CD4-positive, alpha-beta T cell treated with Interleukin-21 for 1 hour (primary cell): Measurements from ENCODE around the gene FOCAD.

Experiments
- DNase-seq: peaks from one replicate; pipeline ENCODE4 v3.0.0-alpha.2; 2020

FOCAD gene

GRCh38 chr9:20804489-20805250 lies 120.6 kb downstream of the FOCAD start:
- no peak for DNase-seq

GRCh38 chr9:20805766-20806165 lies 121.7 kb downstream of the FOCAD start:
- no peak for DNase-seq

- DNase-seq = no peak
These were observed 123.9 kb downstream of the FOCAD start for GRCh38 chr9:20808002-20808401.

- DNase-seq = no peak
These were observed 127.8 kb downstream of the FOCAD start for GRCh38 chr9:20811872-20812271.

- DNase-seq = no peak
These were observed 132.1 kb downstream of the FOCAD start for GRCh38 chr9:20815923-20816703.

- DNase-seq = no peak
These were observed 139.0 kb downstream of the FOCAD start for GRCh38 chr9:20823051-20823450.

- DNase-seq = no peak
These were observed 147.0 kb downstream of the FOCAD start for GRCh38 chr9:20831028-20831427.

GRCh38 chr9:20832775-20833174 lies 148.7 kb downstream of the FOCAD start:
- no peak for DNase-seq

GRCh38 chr9:20835377-20836286 lies 151.6 kb downstream of the FOCAD start:
- DNase-seq = no peak

GRCh38 chr9:20837166-20837565 lies 153.1 kb downstream of the FOCAD start:
- no peak for DNase-seq

GRCh38 chr9:20838218-20838617 lies 154.2 kb downstream of the FOCAD start:
- no peak for DNase-seq

- no peak for DNase-seq
These were observed 160.9 kb downstream of the FOCAD start for GRCh38 chr9:20844916-20845315.

- no peak for DNase-seq
These were observed 164.4 kb downstream of the FOCAD start for GRCh38 chr9:20848490-20848889.

- no peak for DNase-seq
These were observed 169.8 kb downstream of the FOCAD start for GRCh38 chr9:20853866-20854265.

- DNase-seq = no peak
These were observed 170.4 kb downstream of the FOCAD start for GRCh38 chr9:20854444-20854843.

GRCh38 chr9:20863945-20864344 lies 179.9 kb downstream of the FOCAD start:
- no peak for DNase-seq

- no peak for DNase-seq
These were observed 181.3 kb downstream of the FOCAD start for GRCh38 chr9:20865347-20865746.

GRCh38 chr9:20870115-20870514 lies 186.1 kb downstream of the FOCAD start:
- DNase-seq = no peak

GRCh38 chr9:20872340-20872977 lies 188.4 kb downstream of the FOCAD start:
- no peak for DNase-seq

GRCh38 chr9:20873240-20873865 lies 189.3 kb downstream of the FOCAD start:
- no peak for DNase-seq

- no peak for DNase-seq
These were observed 196.2 kb downstream of the FOCAD start for GRCh38 chr9:20880271-20880670.

GRCh38 chr9:20880675-20881074 lies 196.6 kb downstream of the FOCAD start:
- no peak for DNase-seq
